GM12872 (cell line): ENCODE data around the gene ARL10.

Experiments
- TF ChIP-seq, protein P1 (sequence below): IDR thresholded peaks from 3 replicates; pipeline ENCODE4 v1.5.1; 2011; ENCODE audit warnings: low read depth, mild to moderate bottlenecking, low read length, moderate library complexity; ENCODE audit not compliant: insufficient read depth

The ARL10 gene

DNA sequence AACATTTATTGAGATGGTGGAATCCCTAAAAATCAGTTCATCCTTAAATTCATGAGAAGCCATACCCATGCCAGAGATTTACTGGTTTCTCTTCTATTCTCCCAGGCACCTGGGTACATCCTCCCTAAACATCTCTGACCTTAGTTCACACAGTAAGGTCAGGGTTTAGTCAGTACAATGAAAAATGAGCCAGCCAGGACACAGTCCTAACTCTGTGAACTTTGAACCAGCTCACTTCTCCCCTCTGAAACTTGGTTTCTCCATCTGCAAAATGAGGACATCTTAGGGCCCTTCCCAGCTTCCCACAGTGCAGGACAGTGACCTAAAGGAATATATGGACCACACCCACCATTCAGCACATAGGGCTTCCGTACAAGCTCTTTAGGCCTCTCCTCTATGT, 21.2 kb downstream of the ARL10 start:
- TF ChIP-seq, protein P1, sequence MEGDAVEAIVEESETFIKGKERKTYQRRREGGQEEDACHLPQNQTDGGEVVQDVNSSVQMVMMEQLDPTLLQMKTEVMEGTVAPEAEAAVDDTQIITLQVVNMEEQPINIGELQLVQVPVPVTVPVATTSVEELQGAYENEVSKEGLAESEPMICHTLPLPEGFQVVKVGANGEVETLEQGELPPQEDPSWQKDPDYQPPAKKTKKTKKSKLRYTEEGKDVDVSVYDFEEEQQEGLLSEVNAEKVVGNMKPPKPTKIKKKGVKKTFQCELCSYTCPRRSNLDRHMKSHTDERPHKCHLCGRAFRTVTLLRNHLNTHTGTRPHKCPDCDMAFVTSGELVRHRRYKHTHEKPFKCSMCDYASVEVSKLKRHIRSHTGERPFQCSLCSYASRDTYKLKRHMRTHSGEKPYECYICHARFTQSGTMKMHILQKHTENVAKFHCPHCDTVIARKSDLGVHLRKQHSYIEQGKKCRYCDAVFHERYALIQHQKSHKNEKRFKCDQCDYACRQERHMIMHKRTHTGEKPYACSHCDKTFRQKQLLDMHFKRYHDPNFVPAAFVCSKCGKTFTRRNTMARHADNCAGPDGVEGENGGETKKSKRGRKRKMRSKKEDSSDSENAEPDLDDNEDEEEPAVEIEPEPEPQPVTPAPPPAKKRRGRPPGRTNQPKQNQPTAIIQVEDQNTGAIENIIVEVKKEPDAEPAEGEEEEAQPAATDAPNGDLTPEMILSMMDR: no peak

DNA sequence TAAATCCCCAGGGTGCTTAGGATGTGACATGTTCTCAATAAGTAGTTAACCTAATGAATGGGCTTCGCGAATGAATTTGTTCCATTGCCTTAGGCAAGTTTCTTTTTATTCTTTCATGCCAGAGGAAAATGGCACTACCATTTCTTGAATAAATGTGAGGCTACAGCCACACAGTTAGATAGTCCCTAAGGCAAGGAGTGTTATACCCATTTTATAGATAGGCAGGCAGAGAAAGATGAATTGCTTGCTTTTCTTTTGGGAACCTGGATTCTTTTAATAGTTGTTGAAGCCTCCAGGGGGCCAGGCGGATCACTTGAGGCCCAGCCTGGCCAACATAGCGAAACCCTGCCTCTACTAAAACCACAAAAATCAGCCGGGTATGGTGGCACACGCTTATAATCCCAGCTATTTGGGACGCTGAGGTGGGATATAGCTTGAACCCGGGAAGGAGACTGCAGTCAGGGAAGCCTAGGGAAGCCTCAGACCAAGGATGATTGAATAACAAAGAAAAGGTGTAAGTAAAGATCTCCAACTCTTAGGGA, 22.2 kb downstream of the ARL10 start:
- TF ChIP-seq, protein P1: no peak

DNA sequence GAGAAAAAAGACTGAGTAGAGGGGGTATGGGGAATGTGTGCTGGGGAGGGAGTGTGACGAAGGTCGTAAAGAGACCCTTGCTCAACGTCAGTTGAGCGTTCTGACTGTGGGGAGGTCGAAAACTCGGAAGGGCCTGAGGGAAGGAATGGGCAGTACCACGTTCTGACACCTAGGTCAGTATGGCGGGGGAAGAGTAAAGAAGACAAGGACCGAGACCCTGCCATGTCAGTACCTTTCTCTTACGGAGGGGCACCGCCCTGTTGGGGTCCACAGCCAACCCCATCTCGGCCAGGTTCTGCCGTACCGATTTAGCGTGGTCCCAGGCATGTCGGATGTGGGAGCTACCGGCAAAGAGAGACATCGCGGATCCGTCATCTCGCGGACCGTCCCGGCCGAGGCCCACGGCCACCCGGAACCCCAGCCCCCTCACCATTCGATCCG, 22.7 kb downstream of the ARL10 start:
- TF ChIP-seq, protein P1: no peak

DNA sequence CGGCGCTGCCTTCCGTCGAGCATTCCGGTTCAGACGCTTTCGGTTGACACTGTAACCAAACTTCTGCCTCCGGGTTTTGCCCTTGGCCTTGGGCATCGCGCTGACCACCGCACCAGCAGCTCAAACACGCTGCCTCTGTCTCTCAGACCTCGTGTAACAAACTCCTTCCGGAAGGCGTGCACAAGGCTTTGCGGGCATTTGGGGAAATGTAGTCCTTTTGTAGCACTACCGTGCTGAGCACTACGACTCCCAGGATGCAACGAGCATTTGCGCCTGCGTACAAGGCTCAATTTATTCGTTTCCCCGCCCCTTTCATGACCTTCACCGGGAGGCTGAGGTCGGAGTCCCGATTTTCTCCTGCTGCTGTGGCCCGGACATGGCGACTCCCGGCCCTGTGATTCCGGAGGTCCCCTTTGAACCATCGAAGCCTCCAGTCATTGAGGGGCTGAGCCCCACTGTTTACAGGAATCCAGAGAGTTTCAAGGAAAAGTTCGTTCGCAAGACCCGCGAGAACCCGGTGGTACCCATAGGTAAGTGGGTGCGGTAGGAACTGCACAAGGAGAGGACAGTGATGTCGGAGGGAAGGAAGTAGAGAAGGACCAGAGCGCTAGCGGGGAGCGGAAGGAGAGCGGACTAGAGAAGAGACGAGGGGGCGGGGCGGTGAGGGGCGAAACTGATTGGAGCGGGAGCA, 23.3 kb downstream of the ARL10 start, which contains the start of the genes HIGD2A and NOP16:
TSS of gene HIGD2A (plus strand) at position 308 of the 691 bp plus-strand sequence. CDS start at position 377, 69 bp downstream.
TSS of gene NOP16 (minus strand) at position 155 of the 691 bp plus-strand sequence. CDS start at position 96, 59 bp downstream.
- TF ChIP-seq, protein P1: no peak

DNA sequence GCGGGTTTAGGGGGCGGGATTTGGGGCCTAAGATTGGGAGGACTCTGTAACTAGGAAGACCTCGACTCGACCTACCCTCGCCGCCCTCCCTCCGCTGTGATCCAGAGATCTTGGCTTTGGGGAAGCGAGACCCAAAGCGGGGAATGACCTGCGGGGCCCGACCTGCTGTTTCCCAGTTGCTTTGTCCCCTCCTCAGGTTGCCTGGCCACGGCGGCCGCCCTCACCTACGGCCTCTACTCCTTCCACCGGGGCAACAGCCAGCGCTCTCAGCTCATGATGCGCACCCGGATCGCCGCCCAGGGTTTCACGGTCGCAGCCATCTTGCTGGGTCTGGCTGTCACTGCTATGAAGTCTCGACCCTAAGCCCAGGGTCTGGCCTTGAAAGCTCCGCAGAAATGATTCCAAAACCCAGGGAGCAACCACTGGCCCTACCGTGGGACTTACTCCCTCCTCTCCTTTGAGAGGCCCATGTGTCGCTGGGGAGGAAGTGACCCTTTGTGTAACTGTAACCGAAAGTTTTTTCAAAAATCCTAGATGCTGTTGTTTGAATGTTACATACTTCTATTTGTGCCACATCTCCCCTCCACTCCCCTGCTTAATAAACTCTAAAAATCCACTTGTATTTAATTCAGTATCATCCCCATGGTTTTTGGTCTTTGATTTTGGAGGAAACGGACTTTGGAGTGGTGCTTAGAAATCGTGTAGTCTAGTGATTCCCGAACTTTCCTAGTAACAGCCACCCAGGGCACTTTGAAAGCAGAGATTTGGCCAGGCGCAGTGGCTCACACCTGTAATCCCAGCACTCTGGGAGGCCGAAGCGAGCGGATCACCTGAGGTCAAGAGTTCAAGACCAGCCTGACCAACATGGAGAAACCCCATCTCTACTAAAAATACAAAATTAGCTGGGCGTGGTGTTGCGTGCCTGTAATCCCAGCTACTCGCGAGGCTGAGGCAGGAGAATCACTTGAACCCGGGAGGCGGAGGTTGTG, 24.1 kb downstream of the ARL10 start:
- TF ChIP-seq, protein P1: no peak

DNA sequence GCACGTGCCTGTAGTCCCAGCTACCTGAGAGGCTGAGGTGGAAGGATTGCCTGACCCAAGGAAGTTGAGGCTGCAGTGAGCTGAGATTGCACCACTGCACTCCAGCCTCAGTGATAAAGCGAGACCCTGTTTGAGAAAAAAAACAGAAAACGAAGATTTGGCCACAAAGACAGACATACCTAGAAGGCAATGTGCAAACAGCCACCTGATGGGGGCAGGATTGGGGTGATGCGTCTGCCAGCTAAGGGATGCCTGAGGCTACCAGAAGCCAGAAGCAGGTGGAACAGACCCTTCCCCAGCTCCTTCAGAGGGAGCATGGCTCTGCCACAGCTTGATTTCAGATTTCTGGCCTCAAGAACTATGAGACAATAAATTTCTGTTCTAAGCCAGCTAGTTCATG, 26.2 kb downstream of the ARL10 start:
- TF ChIP-seq, protein P1: no peak

DNA sequence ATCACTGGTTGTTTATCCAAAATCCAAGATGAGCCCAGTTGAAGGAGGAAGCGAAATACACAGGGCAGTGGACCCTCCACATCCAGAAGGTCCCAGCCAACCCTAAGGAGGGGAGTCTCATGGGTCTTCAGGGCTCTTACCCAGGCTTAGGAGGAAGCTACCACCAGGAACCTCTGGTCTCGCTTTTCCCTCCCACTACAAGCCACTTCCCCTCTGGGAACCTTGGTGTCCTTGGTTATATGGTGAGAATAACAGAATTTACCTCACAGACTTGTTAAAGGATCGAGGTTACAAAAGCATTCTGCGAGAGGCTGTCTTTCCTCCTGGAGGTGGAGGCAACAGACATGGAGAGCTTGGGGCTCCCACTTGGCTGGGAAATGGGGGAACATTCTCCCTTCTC, 26.7 kb downstream of the ARL10 start:
- TF ChIP-seq, protein P1: no peak
